Measurements from ENCODE around the gene GON4L.

- TF ChIP-seq INSM2 (tag by site-specific recombination; IDR thresholded peaks at IDR 0.05) = no peak
- no peak for TF ChIP-seq ZNF146 (tag by site-specific recombination; IDR thresholded peaks at IDR 0.05)
- no peak for TF ChIP-seq MYNN (tag by site-specific recombination; IDR thresholded peaks at IDR 0.05; ENCODE audit: borderline replicate concordance)
- no peak for TF ChIP-seq ZNF658 (tag by site-specific recombination; IDR thresholded peaks at IDR 0.05)
Measured at GRCh38 chr1:155835548-155835947, 21.5 kb downstream of the GON4L start.

Measured in HEK293 (cell line).